SK-N-SH (cell line): Measurements from ENCODE around the gene TSPAN12. TPM values are rescaled to one million over a fixed set of nuclear protein-coding genes. Genes with fewer than 3 reads are reported as not detected.

ENCODE experiments used
- CTCF ChIA-PET: fragments of 300-600, 350-600 bp; formaldehyde crosslinking; extraction: SDS; loops from one replicate; lab custom pipeline; 2021; lab: Yijun Ruan, JAX
- POLR2A ChIA-PET: fragments of 350-600 bp; sonication (Branson Sonifier 250); formaldehyde crosslinking; extraction: SDS; loops from one replicate; lab custom pipeline; 2020; ENCODE audit warnings: antibody characterized with exemption, inconsistent platforms; lab: Yijun Ruan, JAX
- DNase-seq: peaks from one replicate; pipeline ENCODE4 v3.0.0; 2012
- H2AFZ ChIP-seq: fragments of 200-600 bp; sonication (generic); 2 replicates; pipeline ENCODE4 v1.8.1; 2016; ENCODE audit warnings: antibody characterized with exemption, mild to moderate bottlenecking, low read depth
- H3F3A ChIP-seq: fragments of 200-600 bp; sonication (generic); replicated peaks from 2 replicates; pipeline ENCODE3; 2016; ENCODE audit warnings: antibody characterized with exemption, mild to moderate bottlenecking; ENCODE audit not compliant: insufficient read depth
- H3K27ac ChIP-seq, 2 experiments: fragments of 200-500 bp in 1 of 2; fragments of 200-600 bp in 1 of 2; sonication (Bioruptor generic) in 1 of 2; sonication (generic), shearing (Covaris generic) in 1 of 2; 2 replicates each; pipeline versions ENCODE4 v1.5.1 to v1.6.1; 2014 to 2016; ENCODE audit warnings: low read depth in 2 of 2, inconsistent platforms in 1 of 2, low read length in 1 of 2, mild to moderate bottlenecking in 1 of 2, mixed read lengths in 1 of 2
- H3K27me3 ChIP-seq: fragments of 200-600 bp; sonication (generic), shearing (Covaris generic); 2 replicates; pipeline ENCODE4 v1.6.1; 2016; ENCODE audit warnings: mixed run types; ENCODE audit not compliant: insufficient read depth
- H3K36me3 ChIP-seq, 2 experiments: fragments of 200-500 bp in 1 of 2; fragments of 200-600 bp in 1 of 2; sonication (Bioruptor generic) in 1 of 2; sonication (generic) in 1 of 2; replicated peaks in 1 of 2; 2 replicates each; pipeline versions ENCODE3 to v1.5.1; 2014 to 2016; ENCODE audit warnings: low read length in 1 of 2, mild to moderate bottlenecking in 1 of 2; ENCODE audit not compliant: insufficient read depth in 2 of 2, control insufficient read depth in 1 of 2
- H3K4me1 ChIP-seq, 2 experiments: fragments of 200-500 bp in 1 of 2; fragments of 200-600 bp in 1 of 2; sonication (Bioruptor generic) in 1 of 2; sonication (generic), shearing (Covaris generic) in 1 of 2; 2 replicates each; pipeline versions ENCODE4 v1.5.1 to v1.6.1; 2014 to 2016; ENCODE audit warnings: low read depth in 1 of 2, low read length in 1 of 2, mixed run types in 1 of 2; ENCODE audit not compliant: insufficient read depth in 2 of 2, control insufficient read depth in 1 of 2
- H3K4me2 ChIP-seq: fragments of 200-600 bp; sonication (generic), shearing (Covaris generic); 2 replicates; pipeline ENCODE4 v1.6.1; 2017; ENCODE audit warnings: mixed run types
- H3K4me3 ChIP-seq, 2 experiments: fragments of 200-500 bp in 1 of 2; fragments of 200-600 bp in 1 of 2; sonication (Bioruptor generic) in 1 of 2; sonication (generic), shearing (Covaris generic) in 1 of 2; 2 replicates each; pipeline versions ENCODE4 v1.5.1 to v1.8.1; 2014 to 2016; ENCODE audit warnings: low read depth in 2 of 2, inconsistent platforms in 1 of 2, low read length in 1 of 2, mild to moderate bottlenecking in 1 of 2, mixed read lengths in 1 of 2, moderate library complexity in 1 of 2
- H3K79me2 ChIP-seq: fragments of 200-600 bp; sonication (generic); 2 replicates; pipeline ENCODE4 v1.8.1; 2017; ENCODE audit warnings: mild to moderate bottlenecking; ENCODE audit not compliant: insufficient read depth
- H3K9ac ChIP-seq: fragments of 200-600 bp; sonication (generic); 2 replicates; pipeline ENCODE4 v1.6.1; 2017; ENCODE audit warnings: mixed run types
- H3K9me2 ChIP-seq: fragments of 200-600 bp; sonication (generic); 2 replicates; pipeline ENCODE4 v1.6.1; 2017; ENCODE audit warnings: mixed run types
- H3K9me3 ChIP-seq: fragments of 200-600 bp; sonication (generic); 2 replicates; pipeline ENCODE4 v1.6.1; 2017; ENCODE audit warnings: mixed run types, mild to moderate bottlenecking, moderate library complexity
- H4K20me1 ChIP-seq: fragments of 200-600 bp; sonication (generic); 2 replicates; pipeline ENCODE4 v1.6.1; 2017; ENCODE audit warnings: mild to moderate bottlenecking, mixed run types; ENCODE audit not compliant: insufficient read depth
- CHD2 ChIP-seq: fragments of 150-350 bp; IDR thresholded peaks from 2 replicates; pipeline ENCODE4 v1.6.1; 2018; ENCODE audit warnings: low read length; ENCODE audit not compliant: partially characterized antibody
- EZH2phosphoT487 ChIP-seq: fragments of 200-600 bp; sonication (generic); IDR thresholded peaks from 2 replicates; pipeline ENCODE4 v1.6.1; 2017; ENCODE audit warnings: low read depth, mixed run types, mild to moderate bottlenecking, antibody characterized with exemption, moderate library complexity, borderline replicate concordance
- FOXJ3 ChIP-seq: sonication (generic); formaldehyde crosslinking; IDR thresholded peaks from 2 replicates; pipeline ENCODE4 v1.5.1; 2020; ENCODE audit warnings: mild to moderate bottlenecking, missing genetic modification reagents
- FOXM1 ChIP-seq: IDR thresholded peaks from 2 replicates; pipeline ENCODE4 v1.4.0; 2012; ENCODE audit warnings: low read depth, mild to moderate bottlenecking
- GABPA ChIP-seq: IDR thresholded peaks from 2 replicates; pipeline ENCODE4 v1.4.0; 2012; ENCODE audit warnings: low read depth, mild to moderate bottlenecking
- GATA2 ChIP-seq: sonication (generic); formaldehyde crosslinking; IDR thresholded peaks from 2 replicates; pipeline ENCODE4 v1.5.0; 2020; ENCODE audit warnings: mild to moderate bottlenecking, missing genetic modification reagents
- IRF3 ChIP-seq: fragments of 150-350 bp; IDR thresholded peaks from 2 replicates; pipeline ENCODE4 v1.6.1; 2016; ENCODE audit warnings: mild to moderate bottlenecking, low read depth, low read length
- MXI1 ChIP-seq: IDR thresholded peaks from 2 replicates; pipeline ENCODE4 v1.6.1; 2012; ENCODE audit warnings: mild to moderate bottlenecking, low read depth, low read length, improper control_type of control experiment
- NFIC ChIP-seq: IDR thresholded peaks from 2 replicates; pipeline ENCODE4 v1.4.0; 2012; ENCODE audit warnings: borderline replicate concordance
- NRF1 ChIP-seq: IDR thresholded peaks from 2 replicates; pipeline ENCODE4 v1.6.1; 2012; ENCODE audit warnings: low read depth, mild to moderate bottlenecking, low read length
- PBX3 ChIP-seq: IDR thresholded peaks from 2 replicates; pipeline ENCODE4; 2012
- RAD21 ChIP-seq: IDR thresholded peaks from 2 replicates; pipeline ENCODE4 v1.6.1; 2012; ENCODE audit warnings: mild to moderate bottlenecking, low read length
- RFX5 ChIP-seq: IDR thresholded peaks from 2 replicates; pipeline ENCODE4 v1.6.1; 2012; ENCODE audit warnings: mild to moderate bottlenecking, improper control_type of control experiment, low read length
- SMC3 ChIP-seq: IDR thresholded peaks from 2 replicates; pipeline ENCODE4 v1.6.1; 2012; ENCODE audit warnings: low read depth, low read length, improper control_type of control experiment
- TAF1 ChIP-seq: IDR thresholded peaks from 2 replicates; pipeline ENCODE4 v1.6.1; 2012; ENCODE audit warnings: low read depth, mild to moderate bottlenecking, low read length, moderate library complexity, borderline replicate concordance
- TCF12 ChIP-seq: IDR thresholded peaks from 2 replicates; pipeline ENCODE4 v1.4.0; 2012
- TEAD4 ChIP-seq: IDR thresholded peaks from 2 replicates; pipeline ENCODE4 v1.4.0; 2012; ENCODE audit warnings: mild to moderate bottlenecking, borderline replicate concordance; ENCODE audit not compliant: insufficient read depth
- WGBS: methylation state at CpG from one replicate; pipeline ENCODE4 v1.1.6; 2017; ENCODE audit warnings: low lambda C conversion rate; 5-methylcytosine and 5-hydroxymethylcytosine counted together
- polyA plus RNA-seq, 3 experiments: library from polyadenylated mRNA; depleted of rRNA; stranded (reverse); fragments of >200 nt; gene quantifications; 2 replicates each; pipeline ENCODE4 v1.2.3, GENCODE V29; 2012
- TF ChIP-seq, protein P1 (sequence below): IDR thresholded peaks from 2 replicates; pipeline ENCODE4 v1.4.0; 2012; ENCODE audit warnings: low read depth, borderline replicate concordance
- TF ChIP-seq, protein P2 (sequence below): IDR thresholded peaks from 2 replicates; pipeline ENCODE4 v1.4.0; 2012; ENCODE audit warnings: low read depth, borderline replicate concordance

Gene TSPAN12
- polyA plus RNA-seq, 1 of the 3 experiments (the other 2 are of a cell fraction), result not detected

DNA sequence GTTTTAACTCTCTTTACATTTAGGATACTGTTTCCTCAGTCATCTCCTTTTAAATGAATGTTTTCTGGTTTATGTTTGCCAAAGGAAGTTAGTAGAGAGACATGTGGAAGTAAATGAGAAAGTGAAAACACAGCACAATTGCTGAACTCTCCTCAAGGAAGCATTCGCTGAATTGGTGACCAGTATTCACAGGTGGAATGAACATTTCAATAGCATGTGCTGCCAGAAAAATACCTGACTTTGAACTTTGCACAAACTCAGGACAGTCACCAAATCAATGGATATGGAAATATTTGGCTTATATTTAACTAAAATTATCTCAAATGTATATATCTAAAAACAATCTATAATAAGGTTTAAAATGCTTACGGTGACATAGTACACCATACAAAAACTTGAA lies 28.5 kb downstream of the TSPAN12 start:
- H2AFZ ChIP-seq, result no peak overlapping the region
- H3K9ac ChIP-seq, result no peak overlapping the region
- no peaks in the 10 kb centered on the region; the same call in 1 of the 2 replicates for H3K9me2 ChIP-seq
- WGBS, result 36% methylated on average over 2 of the region's 2 CpGs
- no peaks in the 10 kb centered on the region for H3K9me3 ChIP-seq
- H3K4me2 ChIP-seq, result no peak overlapping the region
- POLR2A ChIA-PET, result no interaction called here
- no peak overlapping the region for H3K27ac ChIP-seq
- no peak overlapping the region for H3K4me3 ChIP-seq
- no peaks in the 10 kb centered on the region for H3F3A ChIP-seq
- DNase-seq, result no peak
- H3K79me2 ChIP-seq, result no peaks in the 10 kb centered on the region
- no peaks in the 10 kb centered on the region for H4K20me1 ChIP-seq
- H3K36me3 ChIP-seq, result no peaks in the 10 kb centered on the region
- CTCF ChIA-PET, result interaction anchor here (0.9 kb wide), 1 partner anchor 18 kb away, joined by 3 read pairs; no protein-coding TSS in a partner anchor
- no peak for TF ChIP-seq SMC3
- TF ChIP-seq TEAD4, result no peak
- TF ChIP-seq MXI1, result no peak
- TF ChIP-seq GABPA, result no peak
- no peak for TF ChIP-seq PBX3
- TF ChIP-seq FOXM1, result no peak
- no peak for TF ChIP-seq IRF3
- TF ChIP-seq RAD21, result no peak
- TF ChIP-seq FOXJ3, result no peak
- TF ChIP-seq EZH2phosphoT487, result no peak
- no peak for TF ChIP-seq GATA2 (CRISPR knock-in tag)
- no peak for TF ChIP-seq TAF1
- TF ChIP-seq, all 33 proteins: peak for 0
- Histone ChIP-seq H3K4me1 (no peaks in the 10 kb centered on the region), H3K27me3 (peaks cover 6% of the 10 kb centered on the region; the same call in 1 of the 2 replicates)

GRCh38 chr7:120828528-120828927 lies 29.4 kb downstream of the TSPAN12 start:
- CTCF ChIA-PET, result interaction anchor here (0.9 to 2.9 kb wide), 2 partner anchors 19 to 22 kb away, joined by 3 to 24 read pairs; no protein-coding TSS in a partner anchor
- no peak overlapping the region for H3K4me3 ChIP-seq
- no peak for DNase-seq
- no peaks in the 10 kb centered on the region; the same call in 1 of the 2 replicates for H3K9me2 ChIP-seq
- H3K9me3 ChIP-seq, result no peaks in the 10 kb centered on the region
- H3K4me2 ChIP-seq, result no peak overlapping the region
- no peaks in the 10 kb centered on the region for H4K20me1 ChIP-seq
- no peaks in the 10 kb centered on the region for H3K4me1 ChIP-seq
- no peaks in the 10 kb centered on the region for H3F3A ChIP-seq
- H3K27ac ChIP-seq, result no peak overlapping the region
- POLR2A ChIA-PET, result no interaction called here
- H3K79me2 ChIP-seq, result no peaks in the 10 kb centered on the region
- H2AFZ ChIP-seq, result no peak overlapping the region
- WGBS, result 15% methylated on average over 2 of the region's 2 CpGs
- no peak overlapping the region for H3K9ac ChIP-seq
- H3K27me3 ChIP-seq, result peaks cover 6% of the 10 kb centered on the region; the same call in 1 of the 2 replicates
- H3K36me3 ChIP-seq, result no peaks in the 10 kb centered on the region
- no peak for TF ChIP-seq GATA2 (CRISPR knock-in tag)
- TF ChIP-seq TAF1, result no peak
- no peak for TF ChIP-seq SMC3
- TF ChIP-seq MXI1, result no peak
- TF ChIP-seq, protein P1, sequence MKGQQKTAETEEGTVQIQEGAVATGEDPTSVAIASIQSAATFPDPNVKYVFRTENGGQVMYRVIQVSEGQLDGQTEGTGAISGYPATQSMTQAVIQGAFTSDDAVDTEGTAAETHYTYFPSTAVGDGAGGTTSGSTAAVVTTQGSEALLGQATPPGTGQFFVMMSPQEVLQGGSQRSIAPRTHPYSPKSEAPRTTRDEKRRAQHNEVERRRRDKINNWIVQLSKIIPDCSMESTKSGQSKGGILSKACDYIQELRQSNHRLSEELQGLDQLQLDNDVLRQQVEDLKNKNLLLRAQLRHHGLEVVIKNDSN, result no peak
- no peak for TF ChIP-seq NFIC
- no peak for TF ChIP-seq NRF1
- TF ChIP-seq TCF12, result no peak
- no peak for TF ChIP-seq CHD2
- TF ChIP-seq, protein P2, sequence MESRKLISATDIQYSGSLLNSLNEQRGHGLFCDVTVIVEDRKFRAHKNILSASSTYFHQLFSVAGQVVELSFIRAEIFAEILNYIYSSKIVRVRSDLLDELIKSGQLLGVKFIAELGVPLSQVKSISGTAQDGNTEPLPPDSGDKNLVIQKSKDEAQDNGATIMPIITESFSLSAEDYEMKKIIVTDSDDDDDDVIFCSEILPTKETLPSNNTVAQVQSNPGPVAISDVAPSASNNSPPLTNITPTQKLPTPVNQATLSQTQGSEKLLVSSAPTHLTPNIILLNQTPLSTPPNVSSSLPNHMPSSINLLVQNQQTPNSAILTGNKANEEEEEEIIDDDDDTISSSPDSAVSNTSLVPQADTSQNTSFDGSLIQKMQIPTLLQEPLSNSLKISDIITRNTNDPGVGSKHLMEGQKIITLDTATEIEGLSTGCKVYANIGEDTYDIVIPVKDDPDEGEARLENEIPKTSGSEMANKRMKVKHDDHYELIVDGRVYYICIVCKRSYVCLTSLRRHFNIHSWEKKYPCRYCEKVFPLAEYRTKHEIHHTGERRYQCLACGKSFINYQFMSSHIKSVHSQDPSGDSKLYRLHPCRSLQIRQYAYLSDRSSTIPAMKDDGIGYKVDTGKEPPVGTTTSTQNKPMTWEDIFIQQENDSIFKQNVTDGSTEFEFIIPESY, result no peak
- no peak for TF ChIP-seq RFX5
- no peak for TF ChIP-seq IRF3
- TF ChIP-seq EZH2phosphoT487, result no peak
